Astrocyte of the spinal cord (primary cell): ENCODE results near the gene GALNT2.

Experiments used
- DNase-seq: peaks from one replicate; pipeline ENCODE4 v3.0.0; 2011; ENCODE audit warnings: low read depth, low spot score
- H3K4me3 ChIP-seq: 2 replicates; pipeline ENCODE4 v1.5.1; 2011; ENCODE audit warnings: low read depth, mild to moderate bottlenecking, low read length, moderate library complexity
- in situ Hi-C: cut with HindIII; loops from 2 replicates; pipeline ENCODE4 v1.10.0; 2017; ENCODE audit warnings: low sequenced_read_pairs
- TF ChIP-seq, protein P1 (sequence below): IDR thresholded peaks from 2 replicates; pipeline ENCODE4 v1.5.1; 2012; ENCODE audit warnings: low read depth, mild to moderate bottlenecking, low read length, inconsistent platforms

The GALNT2 gene

DNA sequence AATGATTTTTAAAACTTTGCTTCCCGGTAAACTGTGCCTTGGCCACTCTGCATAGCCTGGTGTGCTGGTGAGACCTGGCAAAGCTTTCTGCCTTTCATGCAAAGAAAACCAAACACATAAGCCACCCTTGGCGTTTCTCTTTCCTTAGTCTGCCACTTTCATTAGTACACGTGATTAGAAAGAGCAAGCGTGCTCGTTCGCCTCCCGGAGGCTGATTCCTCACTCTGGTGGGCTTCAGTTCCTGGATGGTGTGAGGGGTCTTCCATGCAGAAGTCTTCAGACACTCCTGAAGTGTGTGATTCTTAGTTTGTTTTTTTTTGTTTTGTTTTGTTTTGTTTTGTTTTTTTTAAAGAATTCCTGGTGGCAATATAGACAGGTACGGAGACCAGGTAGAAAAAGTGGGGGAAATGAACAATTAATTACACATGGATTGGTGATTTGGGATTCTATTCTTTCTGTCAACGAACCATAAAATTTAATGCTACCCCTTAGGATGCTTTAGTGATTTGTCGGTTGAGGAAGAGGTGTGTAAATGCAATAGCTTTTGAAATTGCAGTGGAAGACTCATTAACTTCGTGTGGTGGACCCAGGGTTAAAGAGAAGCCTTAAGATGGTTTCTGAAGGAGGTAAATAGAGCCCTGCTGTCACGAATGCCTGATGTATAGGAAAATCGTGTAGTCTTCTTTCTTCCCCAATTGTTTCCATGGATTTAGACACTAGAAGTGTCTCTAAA is 2.1 kb downstream of the GALNT2 start:
- H3K4me3 ChIP-seq, result peak overlapping the region; percentile 80
- no peak for DNase-seq
- TF ChIP-seq, protein P1, sequence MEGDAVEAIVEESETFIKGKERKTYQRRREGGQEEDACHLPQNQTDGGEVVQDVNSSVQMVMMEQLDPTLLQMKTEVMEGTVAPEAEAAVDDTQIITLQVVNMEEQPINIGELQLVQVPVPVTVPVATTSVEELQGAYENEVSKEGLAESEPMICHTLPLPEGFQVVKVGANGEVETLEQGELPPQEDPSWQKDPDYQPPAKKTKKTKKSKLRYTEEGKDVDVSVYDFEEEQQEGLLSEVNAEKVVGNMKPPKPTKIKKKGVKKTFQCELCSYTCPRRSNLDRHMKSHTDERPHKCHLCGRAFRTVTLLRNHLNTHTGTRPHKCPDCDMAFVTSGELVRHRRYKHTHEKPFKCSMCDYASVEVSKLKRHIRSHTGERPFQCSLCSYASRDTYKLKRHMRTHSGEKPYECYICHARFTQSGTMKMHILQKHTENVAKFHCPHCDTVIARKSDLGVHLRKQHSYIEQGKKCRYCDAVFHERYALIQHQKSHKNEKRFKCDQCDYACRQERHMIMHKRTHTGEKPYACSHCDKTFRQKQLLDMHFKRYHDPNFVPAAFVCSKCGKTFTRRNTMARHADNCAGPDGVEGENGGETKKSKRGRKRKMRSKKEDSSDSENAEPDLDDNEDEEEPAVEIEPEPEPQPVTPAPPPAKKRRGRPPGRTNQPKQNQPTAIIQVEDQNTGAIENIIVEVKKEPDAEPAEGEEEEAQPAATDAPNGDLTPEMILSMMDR, result peak; percentile 6
- in situ Hi-C loops, result no loop called here

DNA sequence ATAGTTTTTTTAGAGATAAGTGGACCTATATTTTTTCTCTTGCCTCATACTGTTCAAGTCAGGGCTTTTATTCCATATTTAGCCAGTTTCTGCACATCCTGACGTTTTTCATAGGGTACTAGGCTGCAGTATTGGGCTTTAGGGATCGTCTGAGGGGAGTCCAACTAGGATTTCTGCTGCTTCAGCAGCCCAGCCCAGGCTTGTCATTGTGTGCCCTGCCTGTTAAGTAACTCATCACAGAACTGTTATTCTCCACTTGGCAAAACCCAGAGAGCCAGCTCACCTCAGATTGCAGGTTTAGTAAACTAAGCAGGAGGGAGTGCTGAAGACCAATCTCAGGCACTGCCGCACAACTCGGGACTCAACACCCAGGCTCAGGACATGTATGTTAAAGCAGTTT is 2.8 kb downstream of the GALNT2 start:
- in situ Hi-C loops, result no loop called here
- no peak overlapping the region for H3K4me3 ChIP-seq
- TF ChIP-seq, protein P1, result no peak
- DNase-seq, result no peak

DNA sequence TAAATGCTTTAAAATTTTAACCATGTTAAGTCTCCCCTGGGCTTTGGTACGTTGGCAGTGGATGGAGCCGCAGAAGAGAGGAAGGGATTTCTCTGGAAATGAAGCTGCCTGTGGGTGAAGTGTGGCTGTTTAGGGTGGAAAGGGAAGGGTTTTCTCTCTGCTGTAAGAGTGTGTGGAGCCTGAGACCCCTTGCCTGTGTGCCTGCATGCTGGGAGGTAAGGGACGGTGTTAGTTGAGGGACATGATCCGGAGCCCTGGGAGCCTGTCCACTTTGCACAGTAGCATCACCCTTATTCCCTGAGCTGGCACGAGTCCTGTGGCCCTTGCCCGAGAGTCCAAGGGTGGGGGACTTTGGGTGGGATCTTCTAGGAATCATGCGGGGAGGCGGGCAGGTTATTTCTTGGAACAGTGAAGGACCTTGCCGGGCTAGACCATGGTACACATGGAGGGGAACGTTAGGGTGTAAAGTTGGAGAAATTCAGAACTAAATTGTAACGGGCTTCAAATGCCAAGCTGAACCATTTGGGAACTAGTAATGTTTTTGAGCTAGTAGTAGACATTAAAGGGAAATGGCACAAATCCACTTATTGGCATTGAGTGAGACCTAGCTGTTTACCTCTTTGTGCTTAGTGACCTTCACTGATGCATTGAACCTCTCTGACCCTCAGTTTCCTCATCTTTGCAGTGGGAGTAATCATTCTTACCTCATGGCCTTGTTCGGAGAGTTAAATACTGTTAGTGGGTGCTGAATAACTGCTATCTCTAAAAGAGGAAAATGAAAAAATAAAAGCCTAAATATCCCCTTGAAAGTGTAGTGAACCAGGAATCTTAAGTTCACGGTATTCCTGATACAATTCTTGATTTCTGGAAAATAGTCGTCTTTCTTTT is 3.5 kb downstream of the GALNT2 start:
- in situ Hi-C loops, result no loop called here
- H3K4me3 ChIP-seq, result no peak overlapping the region
- no peak for DNase-seq
- TF ChIP-seq, protein P1, result no peak

DNA sequence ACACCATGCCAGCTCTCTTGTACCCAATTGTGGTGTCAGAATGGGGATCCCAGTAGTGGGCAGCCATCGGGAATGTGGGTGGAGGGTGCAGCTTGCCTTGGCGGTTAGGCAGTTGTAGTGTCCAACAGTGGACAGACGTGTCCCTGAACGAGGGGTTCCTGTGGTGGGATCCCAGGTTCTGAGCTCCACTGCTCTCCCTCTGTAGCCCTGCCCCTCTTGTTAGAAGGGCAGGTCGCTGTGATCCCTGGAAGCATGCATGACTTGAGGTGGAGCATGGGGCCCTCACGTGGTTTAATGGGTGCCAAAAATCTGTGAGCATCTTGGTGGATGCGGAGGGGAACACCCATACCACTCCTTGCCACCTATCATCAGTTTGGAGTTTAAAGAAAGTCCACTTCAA is 4.3 kb downstream of the GALNT2 start:
- TF ChIP-seq, protein P1, result no peak
- DNase-seq, result no peak
- in situ Hi-C loops, result no loop called here
- H3K4me3 ChIP-seq, result no peak overlapping the region

DNA sequence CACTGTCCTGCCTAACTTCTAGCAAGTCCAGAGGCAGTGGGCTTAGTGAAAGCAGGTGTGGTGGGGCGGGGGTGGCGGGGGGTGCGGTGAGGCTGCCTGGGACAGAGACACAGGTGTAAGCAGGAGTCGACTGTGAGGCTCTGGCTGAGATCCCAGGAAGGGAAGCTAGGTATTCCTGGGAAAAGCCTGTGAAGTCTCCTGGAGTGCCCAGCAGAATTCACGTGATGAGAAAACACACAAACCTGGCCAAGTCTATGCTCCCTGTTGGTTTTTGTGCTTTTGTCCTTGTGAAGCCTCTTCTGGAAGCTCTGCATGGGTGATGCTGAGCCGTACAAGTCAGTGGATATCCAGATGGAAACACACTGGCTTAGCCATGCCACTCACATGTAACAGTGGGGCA is 5.3 kb downstream of the GALNT2 start:
- in situ Hi-C loops, result no loop called here
- H3K4me3 ChIP-seq, result no peak overlapping the region
- DNase-seq, result no peak
- TF ChIP-seq, protein P1, result no peak

DNA sequence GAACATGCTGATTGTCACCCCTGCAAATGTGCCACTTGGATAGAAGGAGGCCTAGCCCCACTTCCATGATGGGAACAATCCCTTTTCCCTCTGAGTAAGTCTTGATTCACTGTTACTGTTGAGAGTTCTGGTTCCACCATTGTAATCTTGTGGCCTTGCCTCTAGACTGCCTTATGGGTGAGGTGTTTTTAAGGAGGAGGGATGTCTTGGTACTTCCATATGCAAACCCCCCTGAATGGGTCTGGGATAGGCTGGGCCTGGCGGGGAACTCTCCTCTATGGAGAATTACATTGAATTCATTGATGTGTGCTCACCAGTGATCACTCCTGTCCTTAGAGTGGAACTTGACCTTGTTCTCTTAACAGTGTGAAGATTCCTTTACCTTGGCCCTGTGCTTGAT is 5.8 kb downstream of the GALNT2 start:
- TF ChIP-seq, protein P1, result no peak
- DNase-seq, result no peak
- H3K4me3 ChIP-seq, result no peak overlapping the region
- in situ Hi-C loops, result no loop called here
